Measurements from ENCODE around the gene RRAGC. TPM values are rescaled to one million over a fixed set of nuclear protein-coding genes. Genes with fewer than 3 reads are reported as not detected.
A peak's percentile ranks its signal among the peaks of the same experiment; 100 is the strongest.
"Not testable (repeated sequence)": the region's sequence is repeated elsewhere in the genome, so short reads cannot be mapped to it uniquely, and the experiment has no call there.

Gene RRAGC
- total RNA-seq, 1 experiment from 2014 or later = 18.3 TPM

DNA sequence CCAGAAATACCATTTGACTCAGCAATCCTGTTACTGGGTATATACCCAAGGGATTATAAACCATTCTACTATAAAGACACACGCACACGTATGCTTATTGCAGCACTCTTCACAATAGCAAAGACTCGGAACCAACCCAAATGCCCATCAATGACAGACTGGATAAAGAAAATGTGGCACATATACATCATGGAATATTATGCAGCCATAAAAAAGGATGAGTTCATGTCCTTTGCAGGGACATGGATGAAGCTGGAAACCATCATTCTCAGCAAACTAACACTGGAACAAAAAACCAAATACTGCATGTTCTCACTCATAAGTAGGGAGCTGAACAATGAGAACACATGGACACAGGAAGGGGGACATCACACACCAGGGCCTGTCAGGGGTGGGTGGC is 14.5 kb downstream of the RRAGC start:
- H4K20me1 ChIP-seq (ENCODE audit: insufficient read depth, low read depth, low read length); H3K9ac ChIP-seq (ENCODE audit: low read length): not testable (repeated sequence)
- H3K36me3 ChIP-seq (ENCODE audit: insufficient read depth, low read length) = peaks cover 22% of the 10 kb centered on the region

GRCh38 chr1:38840281-38840680 is 19.3 kb downstream of the RRAGC start:
- Histone ChIP-seq H2AFZ (ENCODE audit: low read length) (no peak overlapping the region), H3K4me2 (ENCODE audit: low read depth, low read length, poor library complexity, severe bottlenecking) (no peak overlapping the region), H3K27me3 (ENCODE audit: low read length) (no peaks in the 10 kb centered on the region), H3K27ac (ENCODE audit: low read length) (no peak overlapping the region), H3K9me2 (replicated peaks; ENCODE audit: insufficient read depth, low read length) (no peaks in the 10 kb centered on the region), H3K4me3 (ENCODE audit: low read length) (no peak overlapping the region), H3K9me3 (ENCODE audit: low read length) (no peaks in the 10 kb centered on the region), H3K4me1 (ENCODE audit: low read length) (no peaks in the 10 kb centered on the region), H3K36me3 (ENCODE audit: insufficient read depth, low read length) (peaks cover 7% of the 10 kb centered on the region; the same call in 1 of the 2 replicates), H3K9ac (ENCODE audit: low read length) (no peak overlapping the region), H4K20me1 (ENCODE audit: insufficient read depth, low read depth, low read length) (0 out of 2 replicates have a peak, but pooled peaks cover 3% of the 10 kb centered on the region), H3K79me2 (ENCODE audit: low read length) (peaks cover 5% of the 10 kb centered on the region)
- DNase-seq = no peak

More for the DNA sequence above, 14.5 kb downstream of the RRAGC start:
- H3K27me3 ChIP-seq (ENCODE audit: low read length); H3K9me2 ChIP-seq (replicated peaks; ENCODE audit: insufficient read depth, low read length); H3K27ac ChIP-seq (ENCODE audit: low read length); H3K4me3 ChIP-seq (ENCODE audit: low read length); H3K9me3 ChIP-seq (ENCODE audit: low read length); H2AFZ ChIP-seq (ENCODE audit: low read length); H3K4me2 ChIP-seq (ENCODE audit: low read depth, low read length, poor library complexity, severe bottlenecking); DNase-seq: not testable (repeated sequence)
- Histone ChIP-seq H3K79me2 (ENCODE audit: low read length) (peaks cover 16% of the 10 kb centered on the region), H3K4me1 (ENCODE audit: low read length) (peaks cover 16% of the 10 kb centered on the region)

GRCh38 chr1:38839363-38839762 is 20.2 kb downstream of the RRAGC start:
- H3K4me2 ChIP-seq (ENCODE audit: low read depth, low read length, poor library complexity, severe bottlenecking) = no peak overlapping the region
- no peaks in the 10 kb centered on the region for H3K9me2 ChIP-seq (replicated peaks; ENCODE audit: insufficient read depth, low read length)
- H3K9me3 ChIP-seq (ENCODE audit: low read length) = no peaks in the 10 kb centered on the region
- no peak for DNase-seq
- H3K36me3 ChIP-seq (ENCODE audit: insufficient read depth, low read length) = peaks cover 7% of the 10 kb centered on the region; the same call in 1 of the 2 replicates
- H3K27me3 ChIP-seq (ENCODE audit: low read length) = no peaks in the 10 kb centered on the region
- no peaks in the 10 kb centered on the region for H3K4me1 ChIP-seq (ENCODE audit: low read length)
- peaks cover 5% of the 10 kb centered on the region for H3K79me2 ChIP-seq (ENCODE audit: low read length)
- no peak overlapping the region for H3K9ac ChIP-seq (ENCODE audit: low read length)
- H3K27ac ChIP-seq (ENCODE audit: low read length) = no peak overlapping the region
- no peak overlapping the region for H3K4me3 ChIP-seq (ENCODE audit: low read length)
- no peak overlapping the region for H2AFZ ChIP-seq (ENCODE audit: low read length)
- 0 out of 2 replicates have a peak, but pooled peaks cover 3% of the 10 kb centered on the region for H4K20me1 ChIP-seq (ENCODE audit: insufficient read depth, low read depth, low read length)

DNA sequence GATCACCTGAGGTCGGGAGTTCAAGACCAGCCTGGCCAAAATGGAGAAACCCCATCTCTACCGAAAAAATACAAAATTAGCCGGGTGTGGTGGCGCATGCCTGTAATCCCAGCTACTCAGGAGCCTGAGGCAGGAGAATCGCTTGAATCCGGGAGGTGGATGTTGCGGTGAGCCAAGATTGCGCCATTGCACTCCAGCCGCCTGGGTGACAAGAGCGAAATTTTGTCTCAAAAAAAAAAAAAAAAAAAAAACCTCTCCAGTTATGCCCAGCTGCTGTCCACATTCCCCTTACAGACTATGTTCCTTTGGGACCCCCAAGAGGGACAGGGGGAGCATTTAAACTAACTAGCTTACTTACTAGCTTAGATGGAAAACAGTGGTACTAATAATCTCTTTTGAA is 23.3 kb downstream of the RRAGC start:
- H3K4me2 ChIP-seq (ENCODE audit: low read depth, low read length, poor library complexity, severe bottlenecking); H3K9ac ChIP-seq (ENCODE audit: low read length); H3K27me3 ChIP-seq (ENCODE audit: low read length); H3K9me3 ChIP-seq (ENCODE audit: low read length); H3K4me3 ChIP-seq (ENCODE audit: low read length); H3K4me1 ChIP-seq (ENCODE audit: low read length); H4K20me1 ChIP-seq (ENCODE audit: insufficient read depth, low read depth, low read length); DNase-seq; H3K27ac ChIP-seq (ENCODE audit: low read length); H2AFZ ChIP-seq (ENCODE audit: low read length); H3K36me3 ChIP-seq (ENCODE audit: insufficient read depth, low read length); H3K9me2 ChIP-seq (replicated peaks; ENCODE audit: insufficient read depth, low read length); H3K79me2 ChIP-seq (ENCODE audit: low read length): not testable (repeated sequence)

DNA sequence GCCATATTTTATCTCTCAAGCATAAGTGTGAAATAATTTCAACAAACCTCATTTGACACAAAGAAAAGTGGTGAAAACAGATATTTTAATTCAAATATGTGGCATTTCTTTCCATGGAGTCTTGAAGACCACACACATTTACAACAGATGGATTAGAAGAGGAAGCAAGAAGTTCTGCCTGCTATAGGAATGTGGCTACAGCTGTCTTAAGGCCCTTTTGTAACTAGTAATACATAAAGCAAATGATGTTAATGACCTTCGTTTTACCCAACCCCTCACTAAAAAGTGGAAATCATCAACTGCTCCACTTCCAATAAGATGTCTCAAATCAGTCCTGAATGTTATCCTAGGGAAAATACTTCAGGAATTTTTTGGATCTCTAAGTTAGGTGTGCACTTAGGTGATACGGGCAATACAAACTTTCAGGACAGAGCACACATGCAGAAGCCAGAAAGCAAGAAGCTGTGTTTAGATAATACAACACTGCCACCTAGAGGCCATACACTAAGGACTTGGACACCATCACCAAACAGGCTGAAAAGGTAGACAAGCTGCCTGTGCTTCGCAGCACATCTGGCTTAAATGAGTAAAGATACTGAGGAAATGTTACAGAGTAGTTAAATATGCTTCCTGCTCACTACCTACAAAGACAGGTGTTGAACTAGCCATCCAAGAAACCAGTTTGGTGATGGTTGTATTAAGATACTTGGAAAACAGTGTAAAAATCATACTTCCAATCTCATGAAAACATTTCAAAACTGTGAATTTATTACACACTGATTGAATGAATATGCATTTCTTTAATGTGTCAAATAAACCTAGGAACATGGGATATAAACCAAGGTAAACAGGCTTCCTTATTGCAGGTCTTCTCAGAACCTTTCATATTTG is 24.4 kb downstream of the RRAGC start:
- Histone ChIP-seq H3K4me2 (ENCODE audit: low read depth, low read length, poor library complexity, severe bottlenecking) (no peak overlapping the region), H3K27ac (ENCODE audit: low read length) (no peak overlapping the region)
- peak; percentile 92 for DNase-seq

DNA sequence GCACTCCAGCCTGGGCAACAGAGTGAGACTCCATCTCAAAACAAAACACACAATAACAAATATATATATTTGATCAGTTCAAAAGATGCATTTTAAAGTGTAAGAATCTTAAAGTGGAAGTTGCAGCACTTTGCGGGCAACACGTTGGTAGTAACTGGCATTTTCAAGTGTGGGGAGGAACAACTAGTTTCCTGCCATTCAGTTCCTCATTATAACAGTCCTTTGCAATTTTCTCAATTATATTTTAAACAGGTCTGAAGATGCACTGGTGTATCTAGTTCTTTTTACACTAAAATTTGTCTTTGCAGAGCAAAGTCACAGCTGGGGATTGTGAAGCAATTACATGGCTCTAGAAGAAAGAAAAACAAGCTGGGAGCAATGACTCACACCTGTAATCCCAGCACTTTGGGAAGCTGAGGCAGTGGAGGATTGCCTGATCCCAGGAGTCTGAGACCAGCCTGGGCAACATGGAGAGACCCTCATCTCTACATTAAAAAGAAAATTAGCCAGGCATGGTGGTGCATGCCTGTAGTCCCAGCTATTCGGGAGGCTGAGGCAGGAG is 25.3 kb downstream of the RRAGC start:
- H3K27me3 ChIP-seq (ENCODE audit: low read length) = no peaks in the 10 kb centered on the region
- H3K27ac ChIP-seq (ENCODE audit: low read length) = no peak overlapping the region
- no peaks in the 10 kb centered on the region for H3K9me3 ChIP-seq (ENCODE audit: low read length)
- no peaks in the 10 kb centered on the region for H4K20me1 ChIP-seq (ENCODE audit: insufficient read depth, low read depth, low read length)
- no peaks in the 10 kb centered on the region for H3K79me2 ChIP-seq (ENCODE audit: low read length)
- DNase-seq = no peak
- no peak overlapping the region for H3K4me2 ChIP-seq (ENCODE audit: low read depth, low read length, poor library complexity, severe bottlenecking)
- H2AFZ ChIP-seq (ENCODE audit: low read length) = no peak overlapping the region
- H3K4me3 ChIP-seq (ENCODE audit: low read length) = no peak overlapping the region
- peaks cover 4% of the 10 kb centered on the region; the same call in 1 of the 2 replicates for H3K36me3 ChIP-seq (ENCODE audit: insufficient read depth, low read length)
- no peak overlapping the region for H3K9ac ChIP-seq (ENCODE audit: low read length)
- no peaks in the 10 kb centered on the region for H3K9me2 ChIP-seq (replicated peaks; ENCODE audit: insufficient read depth, low read length)
- H3K4me1 ChIP-seq (ENCODE audit: low read length) = no peaks in the 10 kb centered on the region

More for the DNA sequence above, 24.4 kb downstream of the RRAGC start:
- Histone ChIP-seq H3K79me2 (ENCODE audit: low read length) (no peaks in the 10 kb centered on the region), H3K4me3 (ENCODE audit: low read length) (no peak overlapping the region), H2AFZ (ENCODE audit: low read length) (no peak overlapping the region), H3K9ac (ENCODE audit: low read length) (no peak overlapping the region), H3K27me3 (ENCODE audit: low read length) (no peaks in the 10 kb centered on the region), H3K9me2 (replicated peaks; ENCODE audit: insufficient read depth, low read length) (no peaks in the 10 kb centered on the region), H3K4me1 (ENCODE audit: low read length) (no peaks in the 10 kb centered on the region), H4K20me1 (ENCODE audit: insufficient read depth, low read depth, low read length) (no peaks in the 10 kb centered on the region), H3K9me3 (ENCODE audit: low read length) (no peaks in the 10 kb centered on the region), H3K36me3 (ENCODE audit: insufficient read depth, low read length) (peaks cover 4% of the 10 kb centered on the region; the same call in 1 of the 2 replicates)

DNA sequence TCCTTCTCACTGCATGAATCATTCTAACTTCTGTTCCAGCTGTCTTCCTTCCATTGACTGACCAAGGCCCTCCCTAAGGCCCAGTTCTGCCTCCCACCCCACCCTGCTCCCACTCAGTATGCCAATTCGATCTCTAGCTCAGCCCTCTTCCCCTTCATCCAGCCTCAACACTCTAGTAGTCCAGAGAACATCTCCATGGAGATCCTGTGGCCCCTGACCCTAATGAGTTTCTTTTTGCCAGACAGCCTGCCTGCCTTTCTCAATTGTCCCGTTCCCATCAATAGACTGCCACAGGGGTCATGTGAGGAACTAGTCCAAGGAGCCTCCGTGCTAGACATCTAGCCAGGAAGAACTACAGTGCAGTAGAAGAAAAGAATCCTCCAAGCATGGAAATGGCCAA is 26.4 kb downstream of the RRAGC start:
- H3K4me1 ChIP-seq (ENCODE audit: low read length) = no peaks in the 10 kb centered on the region
- no peak overlapping the region for H3K4me3 ChIP-seq (ENCODE audit: low read length)
- no peaks in the 10 kb centered on the region for H3K27me3 ChIP-seq (ENCODE audit: low read length)
- H2AFZ ChIP-seq (ENCODE audit: low read length) = no peak overlapping the region
- no peak overlapping the region for H3K4me2 ChIP-seq (ENCODE audit: low read depth, low read length, poor library complexity, severe bottlenecking)
- H3K9me3 ChIP-seq (ENCODE audit: low read length) = no peaks in the 10 kb centered on the region
- no peaks in the 10 kb centered on the region for H4K20me1 ChIP-seq (ENCODE audit: insufficient read depth, low read depth, low read length)
- no peak overlapping the region for H3K27ac ChIP-seq (ENCODE audit: low read length)
- no peak overlapping the region for H3K9ac ChIP-seq (ENCODE audit: low read length)
- H3K9me2 ChIP-seq (replicated peaks; ENCODE audit: insufficient read depth, low read length) = no peaks in the 10 kb centered on the region
- H3K79me2 ChIP-seq (ENCODE audit: low read length) = no peaks in the 10 kb centered on the region
- peaks cover 4% of the 10 kb centered on the region; the same call in 1 of the 2 replicates for H3K36me3 ChIP-seq (ENCODE audit: insufficient read depth, low read length)
- no peak for DNase-seq

DNA sequence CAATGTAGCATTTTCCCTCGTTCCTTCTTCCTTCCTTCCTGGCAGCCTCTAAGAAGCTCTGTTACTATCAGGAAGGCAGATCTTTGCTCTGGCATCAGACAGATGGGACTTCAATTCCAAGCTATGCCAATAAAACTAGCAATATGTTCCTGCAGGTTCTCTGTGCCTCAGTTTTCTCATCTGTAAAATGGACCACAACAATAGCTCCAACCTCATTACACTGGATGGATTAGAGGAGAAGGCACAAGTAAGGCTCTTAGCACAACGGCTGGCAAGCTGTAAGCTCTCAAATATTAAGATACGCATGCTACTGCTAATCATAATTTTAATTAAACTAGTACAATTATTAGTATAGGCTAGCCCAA is 27.2 kb downstream of the RRAGC start:
- Histone ChIP-seq H3K4me3 (ENCODE audit: low read length) (no peak overlapping the region), H3K4me1 (ENCODE audit: low read length) (peaks cover 2% of the 10 kb centered on the region; the same call in 1 of the 2 replicates), H3K36me3 (ENCODE audit: insufficient read depth, low read length) (no peaks in the 10 kb centered on the region), H2AFZ (ENCODE audit: low read length) (no peak overlapping the region), H3K79me2 (ENCODE audit: low read length) (no peaks in the 10 kb centered on the region), H3K27ac (ENCODE audit: low read length) (no peak overlapping the region), H3K9me3 (ENCODE audit: low read length) (no peaks in the 10 kb centered on the region), H3K4me2 (ENCODE audit: low read depth, low read length, poor library complexity, severe bottlenecking) (no peak overlapping the region), H3K9me2 (replicated peaks; ENCODE audit: insufficient read depth, low read length) (no peaks in the 10 kb centered on the region), H3K27me3 (ENCODE audit: low read length) (no peaks in the 10 kb centered on the region), H3K9ac (ENCODE audit: low read length) (no peak overlapping the region), H4K20me1 (ENCODE audit: insufficient read depth, low read depth, low read length) (no peaks in the 10 kb centered on the region)
- no peak for DNase-seq

Data from Karpas-422 (cell line).